Putamen (tissue), 1 donor: Measurements from ENCODE around the gene LEFTY2.
"Not testable (repeated sequence)": the region's sequence is repeated elsewhere in the genome, so short reads cannot be mapped to it uniquely, and the experiment has no call there.

ENCODE experiments used
- DNase-seq: peaks from one replicate; pipeline ENCODE4 v3.0.0-alpha.2; 2016; ENCODE audit warnings: low spot score

LEFTY2 gene

GRCh38 chr1:225953315-225953714 lies 12.3 kb upstream of the LEFTY2 start:
- no peak for DNase-seq

- DNase-seq, result no peak
Observed at GRCh38 chr1:225950905-225951497, 10.0 kb upstream of the LEFTY2 start.

GRCh38 chr1:225949041-225949440 lies 8.0 kb upstream of the LEFTY2 start:
- DNase-seq, result no peak

GRCh38 chr1:225946803-225947202 lies 5.8 kb upstream of the LEFTY2 start:
- no peak for DNase-seq

GRCh38 chr1:225946082-225946620 lies 5.1 kb upstream of the LEFTY2 start:
- DNase-seq, result no peak

- no peak for DNase-seq
Observed at GRCh38 chr1:225945564-225945963, 4.5 kb upstream of the LEFTY2 start.

GRCh38 chr1:225944951-225945350 lies 3.9 kb upstream of the LEFTY2 start:
- no peak for DNase-seq

- DNase-seq, result no peak
Observed at GRCh38 chr1:225944387-225944786, 3.4 kb upstream of the LEFTY2 start.

GRCh38 chr1:225943582-225943981 lies 2.6 kb upstream of the LEFTY2 start:
- DNase-seq, result no peak

- DNase-seq, result no peak
Observed at GRCh38 chr1:225942574-225942973, 1.6 kb upstream of the LEFTY2 start.

- no peak for DNase-seq
Observed at GRCh38 chr1:225941942-225942222, 862 bp upstream of the LEFTY2 start.

GRCh38 chr1:225940385-225941151 lies 452 bp downstream of the LEFTY2 start:
- DNase-seq, result no peak

GRCh38 chr1:225939939-225940310 lies 1.1 kb downstream of the LEFTY2 start:
- DNase-seq, result not testable (repeated sequence)

- DNase-seq, result not testable (repeated sequence)
Observed at GRCh38 chr1:225939097-225939938, 1.7 kb downstream of the LEFTY2 start.

GRCh38 chr1:225937048-225937968 lies 3.7 kb downstream of the LEFTY2 start:
- DNase-seq, result no peak

GRCh38 chr1:225936523-225936922 lies 4.5 kb downstream of the LEFTY2 start:
- no peak for DNase-seq

GRCh38 chr1:225936086-225936485 lies 4.9 kb downstream of the LEFTY2 start:
- not testable (repeated sequence) for DNase-seq

- no peak for DNase-seq
Observed at GRCh38 chr1:225934711-225935110, 6.3 kb downstream of the LEFTY2 start.

- no peak for DNase-seq
Observed at GRCh38 chr1:225933072-225933471, 7.9 kb downstream of the LEFTY2 start.

GRCh38 chr1:225931270-225932136 lies 9.5 kb downstream of the LEFTY2 start:
- no peak for DNase-seq

- DNase-seq, result no peak
Observed at GRCh38 chr1:225930566-225930965, 10.5 kb downstream of the LEFTY2 start.
